ENCODE data around the gene EFHC1. TPM values are rescaled to one million over a fixed set of nuclear protein-coding genes. Genes with fewer than 3 reads are reported as not detected.

EFHC1 gene
- total and polyA plus RNA-seq, 2 of the 13 experiments (the other 11 are each of a cell fraction or from before 2014, with no cell fraction given): 23.4 to 29.5 TPM

DNA sequence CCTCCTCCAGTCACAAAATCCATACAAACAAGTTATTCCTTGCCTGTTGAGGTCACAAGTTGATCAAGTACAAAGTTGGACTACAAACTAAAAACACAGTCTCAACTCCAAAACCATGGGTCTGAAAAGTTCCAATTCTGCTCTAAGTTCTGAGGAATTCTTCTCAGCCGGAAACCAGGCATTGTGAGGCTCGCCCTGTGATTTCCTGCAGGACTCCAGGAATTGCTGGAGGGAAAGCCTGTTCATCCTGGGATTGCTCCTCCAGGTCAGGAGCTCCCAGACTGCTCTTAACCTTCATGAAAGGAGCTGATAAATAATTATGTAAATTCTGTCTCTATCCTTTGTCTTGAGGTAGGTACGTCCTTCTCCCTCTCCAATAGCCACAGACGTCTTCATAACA is 148.2 kb downstream of the EFHC1 start:
- POLR2A ChIA-PET: interaction anchor here (1.0 kb wide), 1 partner anchor 23 kb away, joined by 4 read pairs; no protein-coding TSS in a partner anchor
- H3K27me3 ChIP-seq (ENCODE audit: control insufficient read depth in 1 of 2, insufficient read depth in 2 of 2, low read length in 2 of 2): no peaks in the 10 kb centered on the region
- no TSS peak for BruUV-seq (replicated peaks)
- WGBS (ENCODE audit: low lambda C conversion rate): 95% methylated on average over 4 of the region's 4 CpGs
- no peak overlapping the region for H2AFZ ChIP-seq (ENCODE audit: low read length)
- H3K9ac ChIP-seq (ENCODE audit: insufficient read depth, low read depth, low read length): no peak overlapping the region
- no peaks in the 10 kb centered on the region for H3K9me3 ChIP-seq (ENCODE audit: low read length)
- in situ Hi-C loops (cut with HindIII; ENCODE audit: extremely low pct_ligation_motif_present, low pct_unique_long_range_greater_than_20kb): no loop called here
- no peak for DNase-seq (ENCODE audit: low spot score)
- no peak overlapping the region for H3K27ac ChIP-seq (ENCODE audit: extremely low read length, insufficient read depth, low read length)
- ATAC-seq: no peak
- H3K79me2 ChIP-seq (ENCODE audit: insufficient read depth, low read length): peaks cover 100% of the 10 kb centered on the region
- intact Hi-C loops (cut with micrococcal nuclease; ENCODE audit: unreplicated experiment): no loop called here
- no peak overlapping the region for H3K4me3 ChIP-seq (replicated peaks in 1 of 3; ENCODE audit: insufficient read depth in 1 of 3, low read depth in 2 of 3, low read length in 3 of 3)
- H3K4me2 ChIP-seq (ENCODE audit: low read depth, low read length): no peak overlapping the region
- CTCF ChIA-PET (ENCODE audit: low intra/inter-chr PET ratio, low total read pairs): no interaction called here
- H3K4me1 ChIP-seq (ENCODE audit: insufficient read depth, low read length): peaks cover 97% of the 10 kb centered on the region
- peak; percentile 42 for FAIRE-seq
- TF ChIP-seq BRCA1 (CRISPR knock-in tag; IDR thresholded peaks at IDR 0.05): no peak
- TF ChIP-seq RARG (CRISPR knock-in tag; IDR thresholded peaks at IDR 0.05; ENCODE audit: low read depth): no peak
- no peak for TF ChIP-seq HOXA5 (CRISPR knock-in tag; IDR thresholded peaks at IDR 0.05)
- TF ChIP-seq, protein P1, sequence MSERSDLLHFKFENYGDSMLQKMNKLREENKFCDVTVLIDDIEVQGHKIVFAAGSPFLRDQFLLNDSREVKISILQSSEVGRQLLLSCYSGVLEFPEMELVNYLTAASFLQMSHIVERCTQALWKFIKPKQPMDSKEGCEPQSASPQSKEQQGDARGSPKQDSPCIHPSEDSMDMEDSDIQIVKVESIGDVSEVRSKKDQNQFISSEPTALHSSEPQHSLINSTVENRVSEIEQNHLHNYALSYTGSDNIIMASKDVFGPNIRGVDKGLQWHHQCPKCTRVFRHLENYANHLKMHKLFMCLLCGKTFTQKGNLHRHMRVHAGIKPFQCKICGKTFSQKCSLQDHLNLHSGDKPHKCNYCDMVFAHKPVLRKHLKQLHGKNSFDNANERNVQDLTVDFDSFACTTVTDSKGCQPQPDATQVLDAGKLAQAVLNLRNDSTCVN (CRISPR knock-in tag; IDR thresholded peaks at IDR 0.05; ENCODE audit: borderline replicate concordance): no peak
- no peak for TF ChIP-seq ZNF138 (CRISPR knock-in tag; IDR thresholded peaks at IDR 0.05; ENCODE audit: low read depth)
- H3K36me3 ChIP-seq (replicated peaks in 1 of 2; ENCODE audit: control insufficient read depth in 1 of 2, insufficient read depth in 2 of 2, low read length in 2 of 2): peaks cover 8 to 47% of the 10 kb centered on the region in 2 experiments
- peaks cover 80% of the 10 kb centered on the region for H4K20me1 ChIP-seq (ENCODE audit: insufficient read depth, low read length)

DNA sequence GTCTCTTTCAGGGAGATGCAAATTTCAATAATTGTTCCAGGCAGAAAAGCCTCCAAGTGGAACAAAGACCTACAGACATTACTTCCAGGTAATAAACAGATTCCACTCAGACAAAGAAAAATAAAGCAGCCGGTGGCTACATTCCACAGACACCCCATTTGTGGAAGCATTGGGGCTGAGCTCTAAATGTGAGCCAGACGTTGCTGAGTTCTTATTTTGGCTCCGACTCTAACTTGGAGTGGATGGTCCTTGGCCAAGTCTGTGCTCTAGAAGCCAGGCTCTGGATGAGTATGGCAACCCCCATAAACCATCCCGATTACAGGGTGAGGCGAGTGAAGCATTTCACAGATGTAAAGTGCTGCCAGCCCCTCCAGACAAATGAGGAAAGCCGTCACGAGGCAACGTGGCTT is 150.2 kb downstream of the EFHC1 start:
- Histone ChIP-seq H2AFZ (ENCODE audit: low read length) (no peak overlapping the region), H3K27me3 (ENCODE audit: control insufficient read depth in 1 of 2, insufficient read depth in 2 of 2, low read length in 2 of 2) (no peaks in the 10 kb centered on the region; a peak in 1 of 5 replicates), H3K9me3 (ENCODE audit: low read length) (no peaks in the 10 kb centered on the region), H3K4me1 (ENCODE audit: insufficient read depth, low read length) (peaks cover 100% of the 10 kb centered on the region), H3K36me3 (replicated peaks in 1 of 2; ENCODE audit: control insufficient read depth in 1 of 2, insufficient read depth in 2 of 2, low read length in 2 of 2) (peaks cover 8 to 51% of the 10 kb centered on the region in 2 experiments), H3K9ac (ENCODE audit: insufficient read depth, low read depth, low read length) (no peak overlapping the region), H3K79me2 (ENCODE audit: insufficient read depth, low read length) (peaks cover 100% of the 10 kb centered on the region), H3K4me3 (replicated peaks in 1 of 3; ENCODE audit: insufficient read depth in 1 of 3, low read depth in 2 of 3, low read length in 3 of 3) (no peak overlapping the region), H3K27ac (ENCODE audit: extremely low read length, insufficient read depth, low read length) (no peak overlapping the region), H4K20me1 (ENCODE audit: insufficient read depth, low read length) (peaks cover 83% of the 10 kb centered on the region), H3K4me2 (ENCODE audit: low read depth, low read length) (no peak overlapping the region; the same call in 1 of the 2 replicates)
- intact Hi-C loops (cut with micrococcal nuclease; ENCODE audit: unreplicated experiment): loop anchor here (5.0 kb wide), 1 partner anchor 68 kb away; no protein-coding TSS in a partner anchor
- CTCF ChIA-PET (ENCODE audit: low intra/inter-chr PET ratio, low total read pairs): no interaction called here
- ATAC-seq (no peak), DNase-seq (ENCODE audit: low spot score) (no peak), FAIRE-seq (no peak)
- WGBS (ENCODE audit: low lambda C conversion rate): 87% methylated on average over 8 of the region's 8 CpGs
- BruUV-seq (replicated peaks): no TSS peak
- POLR2A ChIA-PET: interaction anchor here (1.6 kb wide), 1 partner anchor 19 kb away, joined by 3 read pairs; no protein-coding TSS in a partner anchor
- in situ Hi-C loops (cut with HindIII; ENCODE audit: extremely low pct_ligation_motif_present, low pct_unique_long_range_greater_than_20kb): no loop called here
- TF ChIP-seq ZMYM4 (CRISPR knock-in tag; IDR thresholded peaks at IDR 0.05): no peak
- no peak for TF ChIP-seq ZNF180 (CRISPR knock-in tag; IDR thresholded peaks at IDR 0.05; ENCODE audit: borderline replicate concordance, low read depth)
- TF ChIP-seq NFKBIZ (CRISPR knock-in tag; IDR thresholded peaks at IDR 0.05): no peak
- TF ChIP-seq, protein P2, sequence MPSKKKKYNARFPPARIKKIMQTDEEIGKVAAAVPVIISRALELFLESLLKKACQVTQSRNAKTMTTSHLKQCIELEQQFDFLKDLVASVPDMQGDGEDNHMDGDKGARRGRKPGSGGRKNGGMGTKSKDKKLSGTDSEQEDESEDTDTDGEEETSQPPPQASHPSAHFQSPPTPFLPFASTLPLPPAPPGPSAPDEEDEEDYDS (CRISPR knock-in tag; IDR thresholded peaks at IDR 0.05): no peak
- no peak for TF ChIP-seq KDM3A (CRISPR knock-in tag; IDR thresholded peaks at IDR 0.05; ENCODE audit: low read depth)
- no peak for TF ChIP-seq ATAD3A (CRISPR knock-in tag; IDR thresholded peaks at IDR 0.05)
- TF ChIP-seq HMG20A (CRISPR knock-in tag; IDR thresholded peaks at IDR 0.05; ENCODE audit: borderline replicate concordance): no peak
- TF ChIP-seq, protein P3, sequence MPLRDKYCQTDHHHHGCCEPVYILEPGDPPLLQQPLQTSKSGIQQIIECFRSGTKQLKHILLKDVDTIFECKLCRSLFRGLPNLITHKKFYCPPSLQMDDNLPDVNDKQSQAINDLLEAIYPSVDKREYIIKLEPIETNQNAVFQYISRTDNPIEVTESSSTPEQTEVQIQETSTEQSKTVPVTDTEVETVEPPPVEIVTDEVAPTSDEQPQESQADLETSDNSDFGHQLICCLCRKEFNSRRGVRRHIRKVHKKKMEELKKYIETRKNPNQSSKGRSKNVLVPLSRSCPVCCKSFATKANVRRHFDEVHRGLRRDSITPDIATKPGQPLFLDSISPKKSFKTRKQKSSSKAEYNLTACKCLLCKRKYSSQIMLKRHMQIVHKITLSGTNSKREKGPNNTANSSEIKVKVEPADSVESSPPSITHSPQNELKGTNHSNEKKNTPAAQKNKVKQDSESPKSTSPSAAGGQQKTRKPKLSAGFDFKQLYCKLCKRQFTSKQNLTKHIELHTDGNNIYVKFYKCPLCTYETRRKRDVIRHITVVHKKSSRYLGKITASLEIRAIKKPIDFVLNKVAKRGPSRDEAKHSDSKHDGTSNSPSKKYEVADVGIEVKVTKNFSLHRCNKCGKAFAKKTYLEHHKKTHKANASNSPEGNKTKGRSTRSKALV (CRISPR knock-in tag; IDR thresholded peaks at IDR 0.05): no peak
- no peak for TF ChIP-seq ZC3H4 (CRISPR knock-in tag; IDR thresholded peaks at IDR 0.05; ENCODE audit: borderline replicate concordance)
